ENCODE data around the gene ATRN. TPM values are rescaled to one million over a fixed set of nuclear protein-coding genes. Genes with fewer than 3 reads are reported as not detected.

The ATRN gene
- total and polyA plus RNA-seq, 4 donors, result 8.4 to 104 (median 46.0) TPM

DNA sequence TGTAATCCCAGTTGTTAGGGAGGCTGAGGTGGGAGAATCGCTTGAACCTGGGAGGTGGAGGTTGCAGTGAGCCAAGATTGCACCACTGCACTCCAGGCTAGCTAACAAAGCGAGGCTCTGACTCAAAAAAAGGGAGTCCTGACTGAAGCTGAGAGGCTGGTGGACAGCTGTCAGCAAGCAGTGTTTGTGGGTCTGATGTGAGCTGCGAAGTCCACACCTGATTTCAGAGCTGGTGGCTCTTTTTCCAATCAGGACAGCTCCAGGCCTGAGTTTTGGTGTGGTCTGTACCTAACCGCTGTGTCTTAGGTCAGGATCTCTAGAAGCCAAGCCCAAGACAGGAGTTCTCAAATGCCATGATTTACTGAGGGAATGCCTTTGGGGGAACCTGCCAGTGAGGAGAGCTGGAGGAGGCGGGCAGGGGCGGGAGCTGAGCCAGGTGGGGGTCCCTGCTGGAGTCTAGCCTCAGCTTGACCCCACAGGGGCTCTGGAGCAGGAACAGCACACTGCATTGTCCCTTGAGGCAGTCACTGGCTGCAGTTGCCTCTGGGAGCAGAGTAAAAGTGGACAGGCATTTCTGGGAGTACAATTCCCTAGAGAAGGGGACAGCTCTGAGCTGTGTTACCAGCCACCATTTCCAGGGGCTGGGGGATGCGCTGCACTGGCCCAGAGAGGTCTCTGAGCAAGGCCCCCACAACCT, 187.3 kb downstream of the ATRN start:
- H3K4me3 ChIP-seq (ENCODE audit: low read depth in 1 of 3, low read length in 3 of 3), result no peak overlapping the region
- H3K4me1 ChIP-seq (ENCODE audit: control insufficient read depth in 4 of 4, insufficient read depth in 4 of 4, low read length in 3 of 4), result peaks cover 0 to 8% (median 3%) of the 10 kb centered on the region in 4 donors
- H3K36me3 ChIP-seq (ENCODE audit: control insufficient read depth in 4 of 4, insufficient read depth in 3 of 4, low read depth in 1 of 4, low read length in 3 of 4), result no peaks in the 10 kb centered on the region
- peaks cover 0 to 2% (median 0%) of the 10 kb centered on the region in 4 donors for H3K9me3 ChIP-seq (ENCODE audit: control insufficient read depth in 4 of 4, low read length in 3 of 4)
- no peak for DNase-seq (ENCODE audit: low spot score)
- H3K27me3 ChIP-seq (ENCODE audit: control insufficient read depth in 4 of 4, insufficient read depth in 4 of 4, low read length in 3 of 4), result peaks cover 0 to 21% (median 5%) of the 10 kb centered on the region in 4 donors
- H3K27ac ChIP-seq (ENCODE audit: low read depth in 1 of 2, low read length in 2 of 2), result no peak overlapping the region
- WGBS, result 96% methylated on average over 7 of the region's 7 CpGs
- H3K9ac ChIP-seq (ENCODE audit: low read depth in 1 of 2, low read length in 2 of 2), result no peak overlapping the region
- TF ChIP-seq FOXA1 (IDR thresholded peaks at IDR 0.05) (no peak), NR2F2 (IDR thresholded peaks at IDR 0.05) (no peak), YY1 (IDR thresholded peaks at IDR 0.05) (no peak), JUND (IDR thresholded peaks at IDR 0.05) (no peak), HNF4G (IDR thresholded peaks at IDR 0.05) (no peak), TAF1 (conservative IDR thresholded peaks at IDR 0.05) (no peak), SP1 (IDR thresholded peaks at IDR 0.05) (no peak), GABPA (IDR thresholded peaks at IDR 0.05 in 1 of 2, conservative IDR thresholded peaks at IDR 0.05 in 1 of 2) (no peak), EGR1 (IDR thresholded peaks at IDR 0.05; ENCODE audit: low read depth in 2 of 2) (no peak), RAD21 (IDR thresholded peaks at IDR 0.05) (no peak), RXRA (IDR thresholded peaks at IDR 0.05) (no peak), HNF4A (conservative IDR thresholded peaks at IDR 0.05) (no peak)
- TF ChIP-seq, protein P1, sequence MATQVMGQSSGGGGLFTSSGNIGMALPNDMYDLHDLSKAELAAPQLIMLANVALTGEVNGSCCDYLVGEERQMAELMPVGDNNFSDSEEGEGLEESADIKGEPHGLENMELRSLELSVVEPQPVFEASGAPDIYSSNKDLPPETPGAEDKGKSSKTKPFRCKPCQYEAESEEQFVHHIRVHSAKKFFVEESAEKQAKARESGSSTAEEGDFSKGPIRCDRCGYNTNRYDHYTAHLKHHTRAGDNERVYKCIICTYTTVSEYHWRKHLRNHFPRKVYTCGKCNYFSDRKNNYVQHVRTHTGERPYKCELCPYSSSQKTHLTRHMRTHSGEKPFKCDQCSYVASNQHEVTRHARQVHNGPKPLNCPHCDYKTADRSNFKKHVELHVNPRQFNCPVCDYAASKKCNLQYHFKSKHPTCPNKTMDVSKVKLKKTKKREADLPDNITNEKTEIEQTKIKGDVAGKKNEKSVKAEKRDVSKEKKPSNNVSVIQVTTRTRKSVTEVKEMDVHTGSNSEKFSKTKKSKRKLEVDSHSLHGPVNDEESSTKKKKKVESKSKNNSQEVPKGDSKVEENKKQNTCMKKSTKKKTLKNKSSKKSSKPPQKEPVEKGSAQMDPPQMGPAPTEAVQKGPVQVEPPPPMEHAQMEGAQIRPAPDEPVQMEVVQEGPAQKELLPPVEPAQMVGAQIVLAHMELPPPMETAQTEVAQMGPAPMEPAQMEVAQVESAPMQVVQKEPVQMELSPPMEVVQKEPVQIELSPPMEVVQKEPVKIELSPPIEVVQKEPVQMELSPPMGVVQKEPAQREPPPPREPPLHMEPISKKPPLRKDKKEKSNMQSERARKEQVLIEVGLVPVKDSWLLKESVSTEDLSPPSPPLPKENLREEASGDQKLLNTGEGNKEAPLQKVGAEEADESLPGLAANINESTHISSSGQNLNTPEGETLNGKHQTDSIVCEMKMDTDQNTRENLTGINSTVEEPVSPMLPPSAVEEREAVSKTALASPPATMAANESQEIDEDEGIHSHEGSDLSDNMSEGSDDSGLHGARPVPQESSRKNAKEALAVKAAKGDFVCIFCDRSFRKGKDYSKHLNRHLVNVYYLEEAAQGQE (IDR thresholded peaks at IDR 0.05), result no peak
- TF ChIP-seq, protein P2, sequence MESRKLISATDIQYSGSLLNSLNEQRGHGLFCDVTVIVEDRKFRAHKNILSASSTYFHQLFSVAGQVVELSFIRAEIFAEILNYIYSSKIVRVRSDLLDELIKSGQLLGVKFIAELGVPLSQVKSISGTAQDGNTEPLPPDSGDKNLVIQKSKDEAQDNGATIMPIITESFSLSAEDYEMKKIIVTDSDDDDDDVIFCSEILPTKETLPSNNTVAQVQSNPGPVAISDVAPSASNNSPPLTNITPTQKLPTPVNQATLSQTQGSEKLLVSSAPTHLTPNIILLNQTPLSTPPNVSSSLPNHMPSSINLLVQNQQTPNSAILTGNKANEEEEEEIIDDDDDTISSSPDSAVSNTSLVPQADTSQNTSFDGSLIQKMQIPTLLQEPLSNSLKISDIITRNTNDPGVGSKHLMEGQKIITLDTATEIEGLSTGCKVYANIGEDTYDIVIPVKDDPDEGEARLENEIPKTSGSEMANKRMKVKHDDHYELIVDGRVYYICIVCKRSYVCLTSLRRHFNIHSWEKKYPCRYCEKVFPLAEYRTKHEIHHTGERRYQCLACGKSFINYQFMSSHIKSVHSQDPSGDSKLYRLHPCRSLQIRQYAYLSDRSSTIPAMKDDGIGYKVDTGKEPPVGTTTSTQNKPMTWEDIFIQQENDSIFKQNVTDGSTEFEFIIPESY (IDR thresholded peaks at IDR 0.05), result no peak
- TF ChIP-seq, protein P3, sequence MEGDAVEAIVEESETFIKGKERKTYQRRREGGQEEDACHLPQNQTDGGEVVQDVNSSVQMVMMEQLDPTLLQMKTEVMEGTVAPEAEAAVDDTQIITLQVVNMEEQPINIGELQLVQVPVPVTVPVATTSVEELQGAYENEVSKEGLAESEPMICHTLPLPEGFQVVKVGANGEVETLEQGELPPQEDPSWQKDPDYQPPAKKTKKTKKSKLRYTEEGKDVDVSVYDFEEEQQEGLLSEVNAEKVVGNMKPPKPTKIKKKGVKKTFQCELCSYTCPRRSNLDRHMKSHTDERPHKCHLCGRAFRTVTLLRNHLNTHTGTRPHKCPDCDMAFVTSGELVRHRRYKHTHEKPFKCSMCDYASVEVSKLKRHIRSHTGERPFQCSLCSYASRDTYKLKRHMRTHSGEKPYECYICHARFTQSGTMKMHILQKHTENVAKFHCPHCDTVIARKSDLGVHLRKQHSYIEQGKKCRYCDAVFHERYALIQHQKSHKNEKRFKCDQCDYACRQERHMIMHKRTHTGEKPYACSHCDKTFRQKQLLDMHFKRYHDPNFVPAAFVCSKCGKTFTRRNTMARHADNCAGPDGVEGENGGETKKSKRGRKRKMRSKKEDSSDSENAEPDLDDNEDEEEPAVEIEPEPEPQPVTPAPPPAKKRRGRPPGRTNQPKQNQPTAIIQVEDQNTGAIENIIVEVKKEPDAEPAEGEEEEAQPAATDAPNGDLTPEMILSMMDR (IDR thresholded peaks at IDR 0.05; ENCODE audit: low read depth, low read length, missing input control), result no peak
- TF ChIP-seq, protein P4, sequence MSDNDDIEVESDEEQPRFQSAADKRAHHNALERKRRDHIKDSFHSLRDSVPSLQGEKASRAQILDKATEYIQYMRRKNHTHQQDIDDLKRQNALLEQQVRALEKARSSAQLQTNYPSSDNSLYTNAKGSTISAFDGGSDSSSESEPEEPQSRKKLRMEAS (IDR thresholded peaks at IDR 0.05), result no peak

Data from liver (tissue), 9 donors.